KMS-11 (cell line): Measurements from ENCODE around the gene FOXR1.

Source experiments
- H2AFZ ChIP-seq: fragments of 200-600 bp; sonication (generic); 2 replicates; pipeline ENCODE4 v1.6.1; 2016; ENCODE audit warnings: antibody characterized with exemption, mixed run types, low read depth
- H3K27ac ChIP-seq: fragments of 200-600 bp; sonication (generic); 2 replicates; pipeline ENCODE4 v1.6.1; 2016; ENCODE audit warnings: mild to moderate bottlenecking, mixed run types
- H3K27me3 ChIP-seq: fragments of 200-600 bp; sonication (generic); 2 replicates; pipeline ENCODE4 v1.6.1; 2017; ENCODE audit warnings: mild to moderate bottlenecking, low read depth, mixed run types, moderate library complexity; ENCODE audit not compliant: insufficient read depth
- H3K36me3 ChIP-seq: fragments of 200-600 bp; sonication (generic); 2 replicates; pipeline ENCODE4 v1.6.1; 2017; ENCODE audit warnings: mild to moderate bottlenecking, mixed run types; ENCODE audit not compliant: insufficient read depth
- H3K4me1 ChIP-seq: fragments of 200-600 bp; sonication (generic); 2 replicates; pipeline ENCODE4 v1.6.1; 2016; ENCODE audit warnings: mild to moderate bottlenecking, low read depth, mixed run types; ENCODE audit not compliant: poor library complexity, severe bottlenecking
- H3K4me2 ChIP-seq: fragments of 200-600 bp; sonication (generic); 2 replicates; pipeline ENCODE4 v1.7.0; 2016; ENCODE audit warnings: mild to moderate bottlenecking, mixed run types
- H3K4me3 ChIP-seq: fragments of 200-600 bp; sonication (generic); IDR thresholded peaks from 2 replicates; pipeline ENCODE4 v1.6.1; 2017; ENCODE audit warnings: low read depth, low read length, mixed read lengths; ENCODE audit not compliant: insufficient read depth
- H3K79me2 ChIP-seq: fragments of 200-600 bp; sonication (generic); 2 replicates; pipeline ENCODE4 v1.6.1; 2016; ENCODE audit warnings: low read depth, mixed run types; ENCODE audit not compliant: insufficient read depth
- H3K9ac ChIP-seq: fragments of 200-600 bp; sonication (generic); 2 replicates; pipeline ENCODE4 v1.6.1; 2016; ENCODE audit warnings: mild to moderate bottlenecking, mixed run types
- H4K20me1 ChIP-seq: fragments of 200-600 bp; sonication (generic); 2 replicates; pipeline ENCODE4 v1.6.1; 2016; ENCODE audit warnings: mild to moderate bottlenecking, mixed run types; ENCODE audit not compliant: insufficient read depth
- TF ChIP-seq, protein P1 (sequence below): fragments of 200-600 bp; sonication (generic); conservative IDR thresholded peaks from 2 replicates; pipeline ENCODE4 v1.6.1; 2017; ENCODE audit warnings: low read depth, mild to moderate bottlenecking, antibody characterized with exemption, low read length, moderate library complexity, mixed read lengths

The FOXR1 gene

GRCh38 chr11:118929501-118930093 lies 42.0 kb upstream of the FOXR1 start:
- H3K27ac ChIP-seq, result no peak overlapping the region
- peak overlapping the region; percentile 63 for H3K4me2 ChIP-seq
- no peaks in the 10 kb centered on the region for H3K79me2 ChIP-seq
- peak overlapping the region; percentile 15; the same call in 1 of the 2 replicates for H3K9ac ChIP-seq
- H3K36me3 ChIP-seq, result no peaks in the 10 kb centered on the region
- no peak overlapping the region for H3K4me3 ChIP-seq
- no peaks in the 10 kb centered on the region for H4K20me1 ChIP-seq
- H2AFZ ChIP-seq, result peak overlapping the region; percentile 94
- TF ChIP-seq, protein P1, sequence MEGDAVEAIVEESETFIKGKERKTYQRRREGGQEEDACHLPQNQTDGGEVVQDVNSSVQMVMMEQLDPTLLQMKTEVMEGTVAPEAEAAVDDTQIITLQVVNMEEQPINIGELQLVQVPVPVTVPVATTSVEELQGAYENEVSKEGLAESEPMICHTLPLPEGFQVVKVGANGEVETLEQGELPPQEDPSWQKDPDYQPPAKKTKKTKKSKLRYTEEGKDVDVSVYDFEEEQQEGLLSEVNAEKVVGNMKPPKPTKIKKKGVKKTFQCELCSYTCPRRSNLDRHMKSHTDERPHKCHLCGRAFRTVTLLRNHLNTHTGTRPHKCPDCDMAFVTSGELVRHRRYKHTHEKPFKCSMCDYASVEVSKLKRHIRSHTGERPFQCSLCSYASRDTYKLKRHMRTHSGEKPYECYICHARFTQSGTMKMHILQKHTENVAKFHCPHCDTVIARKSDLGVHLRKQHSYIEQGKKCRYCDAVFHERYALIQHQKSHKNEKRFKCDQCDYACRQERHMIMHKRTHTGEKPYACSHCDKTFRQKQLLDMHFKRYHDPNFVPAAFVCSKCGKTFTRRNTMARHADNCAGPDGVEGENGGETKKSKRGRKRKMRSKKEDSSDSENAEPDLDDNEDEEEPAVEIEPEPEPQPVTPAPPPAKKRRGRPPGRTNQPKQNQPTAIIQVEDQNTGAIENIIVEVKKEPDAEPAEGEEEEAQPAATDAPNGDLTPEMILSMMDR, result no peak
- peaks cover 21% of the 10 kb centered on the region for H3K4me1 ChIP-seq
- no peaks in the 10 kb centered on the region for H3K27me3 ChIP-seq

DNA sequence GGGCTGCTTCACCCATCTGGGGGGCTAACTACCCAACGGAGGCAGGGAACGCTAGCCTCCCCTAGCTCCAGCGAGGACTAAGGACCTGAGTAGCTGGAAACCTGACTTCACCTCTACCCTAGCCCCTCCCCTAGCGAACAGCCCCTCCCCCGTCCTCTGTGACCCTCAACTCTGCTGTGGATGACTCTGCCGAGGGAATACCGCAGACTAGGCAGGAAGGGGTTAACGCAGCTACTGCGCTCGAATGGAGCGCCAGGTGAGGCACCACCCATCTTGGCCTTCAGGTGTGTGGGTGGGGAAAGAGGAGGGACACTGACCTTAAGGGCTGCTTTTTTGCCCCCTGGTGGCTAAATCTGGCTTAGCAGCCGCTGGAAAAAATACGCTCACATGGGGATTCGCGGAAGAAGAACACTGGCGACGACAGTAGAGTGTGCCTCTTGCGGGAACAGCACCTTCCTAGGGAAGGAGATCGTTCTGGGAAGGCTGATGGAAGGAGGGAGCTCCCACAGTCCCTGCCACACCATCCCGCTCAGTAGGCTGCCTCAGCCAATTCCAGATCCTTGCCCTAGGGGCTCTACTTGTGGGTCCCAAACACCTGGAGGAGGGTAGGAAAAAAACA lies 41.4 kb upstream of the FOXR1 start:
- H2AFZ ChIP-seq, result peak overlapping the region; percentile 94
- TF ChIP-seq, protein P1, result peak; percentile 90
- peak overlapping the region; percentile 15; the same call in 1 of the 2 replicates for H3K9ac ChIP-seq

GRCh38 chr11:118931571-118931970 lies 40.0 kb upstream of the FOXR1 start:
- Histone ChIP-seq H3K36me3 (no peaks in the 10 kb centered on the region), H3K79me2 (no peaks in the 10 kb centered on the region), H4K20me1 (no peaks in the 10 kb centered on the region), H3K27ac (no peak overlapping the region), H3K4me1 (peaks cover 19% of the 10 kb centered on the region), H3K9ac (no peak overlapping the region), H2AFZ (no peak overlapping the region), H3K4me2 (no peak overlapping the region), H3K27me3 (no peaks in the 10 kb centered on the region), H3K4me3 (no peak overlapping the region)
- TF ChIP-seq, protein P1, result no peak

More for the DNA sequence above, 41.4 kb upstream of the FOXR1 start:
- H3K27me3 ChIP-seq, result no peaks in the 10 kb centered on the region
- no peaks in the 10 kb centered on the region for H3K79me2 ChIP-seq
- peak overlapping the region; percentile 63 for H3K4me2 ChIP-seq
- H4K20me1 ChIP-seq, result no peaks in the 10 kb centered on the region
- H3K4me1 ChIP-seq, result peaks cover 21% of the 10 kb centered on the region
- no peak overlapping the region for H3K27ac ChIP-seq
- H3K4me3 ChIP-seq, result no peak overlapping the region
- H3K36me3 ChIP-seq, result no peaks in the 10 kb centered on the region

DNA sequence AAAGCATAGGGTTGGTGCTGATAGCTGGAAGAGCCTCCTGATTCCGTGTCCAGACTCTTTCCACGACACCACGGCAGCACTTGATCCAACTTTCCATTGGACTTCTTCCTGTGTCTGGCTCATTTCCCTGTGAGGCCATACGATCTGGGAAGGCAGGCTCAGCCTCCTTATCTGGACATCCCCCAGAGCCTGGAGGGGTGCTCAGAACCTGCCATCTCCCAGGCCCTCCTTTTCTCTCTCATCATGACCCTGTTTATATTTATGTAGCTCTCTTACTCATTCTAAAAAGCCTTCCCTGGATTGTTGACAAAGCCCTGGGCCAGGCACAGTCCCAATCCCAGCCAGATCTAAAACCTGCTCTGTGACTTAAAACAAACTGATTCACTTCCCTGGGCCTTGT lies 38.1 kb upstream of the FOXR1 start:
- Histone ChIP-seq H3K4me1 (peaks cover 5% of the 10 kb centered on the region), H3K4me3 (no peak overlapping the region), H3K36me3 (no peaks in the 10 kb centered on the region), H3K9ac (no peak overlapping the region), H3K4me2 (no peak overlapping the region), H3K27me3 (no peaks in the 10 kb centered on the region), H2AFZ (no peak overlapping the region), H4K20me1 (no peaks in the 10 kb centered on the region), H3K79me2 (no peaks in the 10 kb centered on the region), H3K27ac (no peak overlapping the region)
- TF ChIP-seq, protein P1, result no peak
